GM18873 (cell line): ENCODE results near the gene POLL.

Source experiments
- ATAC-seq: cut with Tn5 transposase; IDR thresholded peaks from one replicate; pipeline ENCODE4 v1.9.1; 2021; ENCODE audit warnings: mild to moderate bottlenecking, moderate library complexity, moderate number of reproducible peaks; ENCODE audit not compliant: unreplicated experiment, low FRiP score

The POLL gene

DNA sequence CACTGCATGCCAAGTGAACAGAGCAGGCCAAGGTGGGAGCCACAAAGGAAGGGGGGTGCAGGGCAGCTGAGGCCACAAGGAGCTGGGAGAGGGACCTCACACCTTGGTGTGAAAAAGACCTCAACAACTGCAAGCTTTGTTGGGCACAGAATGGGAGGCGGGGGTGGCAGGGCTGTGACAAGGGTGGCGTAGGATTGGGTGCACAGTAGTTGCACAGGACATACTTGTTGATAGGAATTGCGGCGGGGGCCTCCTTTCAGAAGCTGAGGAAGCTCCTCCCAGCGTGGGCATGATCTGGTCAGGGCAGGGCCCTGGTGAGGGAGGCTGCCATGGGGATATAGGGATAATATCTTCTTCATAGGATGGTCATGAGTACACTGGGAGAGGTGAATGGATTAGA lies 25.8 kb downstream of the POLL start:
- no peak for ATAC-seq

DNA sequence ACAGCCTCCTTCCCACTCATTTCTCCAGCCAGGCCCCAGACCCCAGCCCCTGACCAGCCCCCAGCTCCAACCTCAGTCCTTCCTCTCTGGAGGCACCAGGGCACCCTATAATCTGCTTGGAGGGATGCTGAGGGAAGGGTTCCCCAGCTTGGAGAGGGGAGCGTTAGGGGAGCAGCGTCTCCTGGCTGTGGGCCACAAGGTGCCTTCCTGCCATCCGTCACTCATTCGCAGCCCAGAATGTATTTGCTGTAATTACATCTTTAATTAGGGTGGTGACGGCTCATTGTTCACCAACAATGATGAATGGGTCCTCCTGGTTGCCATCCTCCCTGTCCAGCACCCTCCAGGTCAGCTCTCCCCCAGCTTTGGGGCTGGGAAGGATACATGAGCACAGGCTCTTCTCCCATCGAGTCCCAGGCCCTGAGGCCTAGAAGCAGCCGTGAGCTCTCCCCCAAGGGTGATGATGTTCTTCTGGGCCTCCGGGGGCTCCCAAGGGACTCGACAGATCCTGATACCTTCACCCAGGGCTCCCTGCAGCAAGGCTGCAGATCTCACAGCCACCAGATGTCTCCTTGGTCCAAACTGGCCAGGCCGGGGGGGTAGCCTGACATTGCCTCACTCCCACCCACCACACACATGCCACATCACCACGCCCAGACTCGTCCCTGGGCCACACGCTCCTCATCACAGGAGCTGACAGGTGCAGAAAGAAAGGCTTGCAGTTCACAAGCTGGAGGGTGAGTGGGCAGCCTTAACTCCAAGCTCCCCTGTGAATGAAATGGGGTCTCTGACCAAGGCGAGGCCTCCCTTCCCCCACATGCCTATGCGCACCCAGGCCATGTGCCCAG lies 26.8 kb downstream of the POLL start:
- ATAC-seq = no peak

DNA sequence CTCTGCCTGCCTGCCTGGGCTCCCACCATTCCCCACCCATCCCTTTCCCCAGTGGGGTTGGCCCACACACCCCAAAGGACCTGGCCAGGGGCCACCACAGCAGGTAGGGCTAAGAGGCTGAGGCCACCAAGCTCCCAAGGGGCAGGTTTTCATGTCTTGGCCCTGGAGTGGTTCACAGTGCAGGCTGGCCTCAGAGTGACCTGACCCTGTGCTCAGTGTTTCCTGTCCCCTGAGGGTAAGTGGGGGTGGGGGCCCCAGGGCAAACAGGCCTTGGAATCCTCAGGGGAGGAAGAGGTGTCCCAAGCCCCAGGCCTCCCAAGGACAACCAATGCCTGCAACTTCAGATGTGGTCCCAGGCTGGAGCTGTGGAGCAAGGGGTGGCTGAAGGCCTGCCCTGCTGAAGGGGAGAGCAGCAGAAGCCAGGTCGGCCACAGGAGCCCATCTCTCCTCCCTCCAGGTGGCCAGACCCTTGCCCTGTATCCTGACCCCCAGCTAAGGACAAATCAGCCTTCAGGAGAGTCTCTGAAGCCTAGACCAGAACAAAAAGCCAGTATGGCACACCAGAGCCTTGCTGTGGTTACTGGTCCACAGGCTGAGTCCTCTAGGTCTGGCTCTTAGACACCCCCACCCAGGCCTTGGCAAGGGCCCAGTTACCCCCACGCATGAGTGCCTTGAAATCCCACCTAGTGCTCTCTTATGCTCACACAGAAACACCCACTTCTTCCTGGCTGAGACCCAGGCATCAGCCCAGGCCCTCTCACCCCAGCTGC lies 27.6 kb downstream of the POLL start:
- ATAC-seq = no peak

DNA sequence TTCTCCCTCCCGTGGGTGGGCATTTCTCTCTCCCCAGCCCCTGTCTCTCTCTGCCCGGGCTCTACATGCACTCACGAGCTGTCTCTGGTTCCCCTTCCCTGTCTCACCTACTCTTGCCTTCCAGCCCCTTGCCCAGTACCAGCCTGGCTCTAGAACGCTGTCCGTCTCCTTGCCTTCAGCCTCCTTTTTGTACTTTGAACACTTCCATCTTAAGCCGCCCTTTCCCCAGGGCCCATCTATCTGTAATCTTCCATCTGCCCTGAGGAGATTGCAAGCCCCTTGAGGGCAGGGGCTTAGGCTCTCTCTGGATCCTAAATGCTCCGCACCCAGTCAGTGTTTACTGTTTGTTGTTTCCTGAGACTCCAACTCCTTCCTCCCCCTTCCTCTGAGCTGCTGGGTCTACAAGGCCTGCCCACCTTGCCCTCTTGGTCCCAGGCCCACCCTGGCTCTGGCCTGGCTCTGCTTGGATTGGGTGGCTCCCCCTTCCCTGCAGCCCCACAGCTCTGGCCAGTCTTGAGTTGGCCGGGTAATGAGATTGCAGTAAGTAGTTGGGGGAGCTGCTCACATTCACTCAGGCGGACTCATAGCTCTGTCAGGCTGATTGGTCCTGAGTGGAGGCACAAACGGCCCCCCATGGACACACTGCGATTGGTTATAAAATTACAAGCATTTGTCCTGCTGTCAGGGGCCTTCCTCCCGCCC lies 28.3 kb downstream of the POLL start:
- no peak for ATAC-seq

DNA sequence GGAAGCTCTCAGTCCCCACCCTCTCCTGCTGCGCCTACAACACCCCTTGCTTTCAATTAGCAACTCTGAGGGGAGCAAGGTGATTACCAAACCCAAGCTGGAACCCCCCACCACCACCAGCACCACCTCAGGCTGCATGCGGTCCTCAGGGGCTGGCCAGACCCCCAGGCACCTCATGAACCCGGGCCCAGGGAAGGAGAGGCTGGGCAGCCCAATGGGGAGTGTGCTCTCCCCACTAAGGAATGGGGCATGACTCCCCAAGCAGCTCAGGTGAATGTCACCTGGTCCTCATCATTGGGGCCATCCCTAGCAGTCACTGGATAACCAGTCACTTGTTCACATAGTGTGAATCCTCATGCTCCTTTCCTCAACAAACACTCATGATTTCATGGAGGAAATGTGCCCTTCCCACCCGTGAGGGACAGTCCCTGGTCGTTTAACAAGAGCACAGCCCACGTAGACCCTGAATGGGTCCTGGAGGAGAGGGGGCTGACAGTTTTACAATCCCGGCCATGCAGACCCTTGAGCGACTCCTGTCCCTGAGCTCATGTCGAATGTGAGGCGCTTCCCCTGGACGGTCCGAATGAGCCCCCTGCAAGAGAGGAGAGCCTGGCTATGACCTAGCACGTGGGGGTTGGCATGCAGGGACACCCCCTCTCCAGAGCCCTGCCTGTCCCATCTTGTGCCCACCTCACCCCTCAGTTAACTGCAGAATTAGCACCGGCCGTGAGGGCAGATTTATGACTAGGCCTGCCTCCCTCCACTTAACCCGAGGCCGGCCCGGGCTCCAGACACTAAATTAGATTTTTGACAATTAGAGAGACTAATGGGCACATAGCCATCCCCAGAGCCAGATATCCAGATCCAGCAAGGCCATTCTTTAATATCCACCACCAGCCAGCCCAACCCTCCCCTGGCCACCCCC lies 29.1 kb downstream of the POLL start:
- ATAC-seq = no peak

DNA sequence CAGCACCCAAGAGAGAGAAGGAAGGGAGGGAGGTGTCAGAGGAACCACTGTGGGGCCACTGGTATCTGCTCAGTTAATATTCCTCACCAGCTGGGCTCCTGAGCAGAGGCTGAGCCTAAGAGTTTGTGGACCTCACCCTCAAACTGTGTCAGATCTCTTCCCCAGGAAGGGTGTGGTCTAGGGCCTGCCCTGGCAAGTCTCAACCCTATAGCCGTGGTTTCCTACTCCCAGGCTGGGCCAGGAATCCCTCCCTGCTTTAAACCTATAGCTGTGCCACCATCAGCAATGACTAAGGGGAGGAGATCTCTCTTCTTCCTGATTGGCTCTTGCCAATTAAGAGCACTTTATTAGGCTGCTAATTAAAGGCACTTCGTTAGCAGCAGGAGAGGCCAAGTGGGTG lies 29.9 kb downstream of the POLL start:
- no peak for ATAC-seq

DNA sequence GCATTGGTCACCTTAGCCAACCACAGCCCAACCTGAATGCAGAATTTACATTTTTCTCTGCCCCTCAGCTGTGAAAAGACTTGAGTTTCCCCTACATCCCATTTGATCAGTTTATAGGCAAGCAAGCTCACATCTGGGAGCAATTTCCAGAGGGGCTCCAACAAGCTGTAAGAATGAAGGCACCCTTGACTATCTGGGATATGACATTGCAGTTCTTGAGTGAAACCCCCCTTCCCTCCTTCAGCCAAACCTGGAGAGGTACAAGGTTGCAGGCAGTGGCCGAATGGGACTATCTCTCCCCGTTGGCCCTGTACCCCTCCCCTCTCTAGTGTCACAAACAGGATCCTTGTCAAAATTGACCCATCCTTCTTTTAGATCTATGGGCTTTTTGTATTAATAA lies 30.5 kb downstream of the POLL start:
- ATAC-seq = no peak

DNA sequence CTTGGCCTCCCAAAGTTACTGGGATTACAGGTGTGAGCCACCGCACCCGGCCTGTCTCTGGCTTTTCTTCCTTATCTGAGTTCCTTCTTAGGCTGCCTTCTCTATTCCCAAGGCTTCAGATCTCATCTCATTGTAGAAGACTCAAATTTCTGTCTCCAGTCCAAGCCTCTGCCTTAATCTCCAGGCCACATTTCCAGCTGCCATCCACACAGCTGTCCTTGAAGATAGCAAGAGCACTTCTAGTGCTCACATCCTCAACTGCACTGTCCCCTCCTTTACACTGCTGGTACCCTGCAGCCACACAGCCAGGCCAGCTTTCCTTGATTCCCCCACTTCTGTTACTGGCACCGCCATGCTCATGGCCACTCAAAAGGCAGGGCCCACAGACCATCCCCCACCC lies 35.6 kb downstream of the POLL start:
- ATAC-seq = no peak

DNA sequence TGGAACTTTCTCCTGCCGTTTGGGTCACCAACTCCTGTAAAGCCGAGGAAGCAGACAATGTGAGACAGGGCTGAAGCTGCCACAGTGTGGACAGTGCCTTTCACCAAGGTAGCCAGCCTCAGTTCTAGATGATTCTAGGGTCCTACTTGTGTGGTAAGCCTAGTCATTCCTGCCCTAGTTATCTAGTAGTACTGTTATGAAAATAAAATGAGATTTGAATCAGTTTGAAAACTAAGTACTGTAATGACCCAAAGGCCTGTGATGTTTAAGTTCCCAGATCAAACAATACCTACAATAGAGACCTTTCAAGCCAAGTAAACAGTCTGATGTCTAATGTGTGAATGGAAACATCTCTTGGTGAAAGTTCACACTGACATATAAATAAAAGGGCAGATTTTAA lies 37.1 kb downstream of the POLL start:
- no peak for ATAC-seq

DNA sequence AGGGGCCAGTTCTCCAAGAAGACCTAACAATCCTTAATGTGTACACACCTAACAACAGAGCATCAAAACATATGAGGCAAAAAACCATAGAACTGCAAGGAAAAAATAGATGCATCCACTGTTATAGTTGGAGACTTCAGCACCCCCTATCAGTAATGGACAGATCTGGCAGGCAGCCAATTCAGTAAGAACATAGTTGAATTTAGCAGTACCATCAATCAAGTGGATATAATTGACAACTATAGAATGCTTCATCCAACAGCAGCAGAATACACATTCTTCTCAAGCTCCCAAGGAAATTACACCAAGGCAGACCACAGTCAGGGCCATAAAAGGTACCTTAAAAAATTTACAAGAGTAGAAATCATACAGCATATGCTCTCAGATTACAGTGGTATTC lies 42.2 kb downstream of the POLL start:
- ATAC-seq = no peak

DNA sequence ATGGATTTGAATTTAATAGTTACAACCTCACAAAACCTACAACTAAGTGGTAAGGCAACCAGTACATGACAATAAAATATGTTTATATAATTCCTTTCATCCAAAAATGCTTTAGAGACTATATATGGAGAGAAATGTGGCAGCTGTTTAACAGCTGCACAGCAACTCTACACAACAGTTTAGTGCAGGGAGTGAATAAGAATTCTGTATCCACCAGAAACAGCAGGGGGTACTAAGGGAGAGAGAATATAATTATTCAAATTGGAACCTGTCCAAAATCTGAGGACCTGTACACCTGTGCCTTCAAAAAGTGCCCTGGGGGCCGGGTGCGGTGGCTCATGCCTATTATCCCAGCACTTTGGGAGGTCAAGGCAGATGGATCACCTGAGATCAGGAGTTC lies 49.6 kb downstream of the POLL start:
- no peak for ATAC-seq

DNA sequence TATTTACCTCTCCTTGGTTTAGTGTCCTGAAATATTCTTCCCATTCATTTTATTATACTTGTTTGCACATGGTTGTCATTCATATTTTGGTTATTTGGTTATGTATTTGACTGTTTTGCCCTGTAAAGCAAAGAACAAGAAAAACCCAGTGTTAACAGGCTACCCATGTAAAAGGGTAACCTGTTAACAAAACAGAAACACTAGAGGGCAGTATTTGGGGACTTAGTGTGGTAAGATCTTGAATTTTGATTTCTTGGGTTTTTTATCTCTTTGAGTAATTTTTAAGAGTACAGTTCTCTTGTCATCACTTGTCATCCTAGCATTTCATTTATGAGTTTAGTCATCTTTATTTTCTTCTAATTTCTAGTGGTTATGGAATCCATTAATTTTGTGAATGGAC lies 51.3 kb downstream of the POLL start:
- no peak for ATAC-seq

DNA sequence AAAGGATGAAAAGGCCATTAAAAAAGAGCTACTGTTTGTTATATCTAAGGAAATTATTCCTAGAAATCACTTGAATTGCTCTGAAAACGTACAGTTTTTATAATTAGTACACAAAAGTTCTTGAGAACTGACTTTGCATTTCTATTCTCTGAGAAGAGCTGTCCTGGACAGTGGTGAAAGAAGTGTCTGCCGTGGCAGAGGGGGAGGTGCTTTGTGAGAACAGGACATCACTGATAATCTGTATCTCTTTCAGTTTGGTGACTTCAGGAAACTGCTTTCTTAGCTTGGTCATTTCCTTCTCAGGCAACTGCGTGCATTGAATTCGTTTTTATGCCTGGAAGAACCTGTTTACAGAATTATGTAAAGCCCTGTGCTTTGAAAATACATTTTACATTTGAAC lies 52.1 kb downstream of the POLL start:
- ATAC-seq = no peak

DNA sequence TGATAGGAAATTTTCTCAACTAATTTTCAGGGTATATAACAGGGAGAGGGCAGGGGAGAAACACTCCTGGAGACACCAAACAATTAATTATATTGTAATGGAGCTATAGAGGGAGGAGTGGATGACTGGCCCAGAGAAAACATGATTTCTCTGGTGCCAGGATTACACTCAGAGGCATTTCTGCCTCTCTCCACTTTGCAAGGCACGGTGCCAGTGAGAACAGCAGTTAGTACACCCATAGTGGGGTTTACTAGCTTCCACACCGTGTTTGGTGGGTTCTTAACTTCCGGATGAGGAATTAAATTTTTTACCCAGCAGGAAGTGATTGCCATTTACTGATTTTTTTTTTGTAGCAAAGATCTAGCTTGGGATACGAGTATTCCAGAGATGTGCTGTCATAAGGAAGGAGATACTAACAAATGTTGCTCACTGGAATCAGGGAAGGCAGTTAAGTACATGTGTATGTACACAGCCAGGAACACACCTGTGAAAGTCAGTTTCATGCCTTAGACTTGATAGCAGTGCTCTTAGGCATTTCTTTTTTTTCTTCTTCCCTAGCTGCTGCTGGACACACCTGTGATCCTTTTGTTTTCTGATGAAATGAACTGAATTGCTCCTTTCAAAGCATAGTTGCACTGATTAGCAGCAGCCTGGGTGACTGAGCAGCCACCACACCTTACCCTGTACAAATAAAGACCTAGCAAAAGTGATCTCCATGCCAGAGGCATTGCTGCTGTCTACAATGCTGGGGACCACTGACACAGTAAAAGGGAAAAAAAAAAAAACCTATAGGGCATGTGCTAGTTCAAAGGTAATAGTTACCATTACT lies 58.1 kb downstream of the POLL start:
- no peak for ATAC-seq

DNA sequence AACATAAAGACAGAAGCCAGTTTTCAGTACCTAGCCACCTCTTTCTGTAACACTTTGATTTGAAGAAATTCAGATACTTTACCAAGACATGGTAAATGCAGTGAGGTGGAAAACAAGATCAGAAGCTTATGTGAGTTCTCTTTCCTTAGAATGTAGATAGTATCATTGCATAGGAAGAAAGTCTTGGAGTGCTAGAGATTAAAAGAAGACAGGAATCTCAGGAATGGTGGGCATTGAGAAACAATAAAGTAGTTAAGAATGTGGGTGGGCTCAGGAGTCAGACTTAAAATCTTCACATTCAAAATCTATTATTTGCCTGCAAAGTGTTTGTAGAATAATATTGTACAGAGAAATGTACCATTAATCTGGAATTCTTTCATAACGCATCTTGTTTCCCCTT lies 58.9 kb downstream of the POLL start:
- ATAC-seq = no peak
